SHP77 (cell line): ENCODE data around the gene CLEC12A.
"Not testable (repeated sequence)": the region's sequence is repeated elsewhere in the genome, so short reads cannot be mapped to it uniquely, and the experiment has no call there.

Experiments
- DNase-seq, 2 experiments: peaks; one replicate each; lab custom pipeline; 2025; lab: John Stamatoyannopoulos, UW

The CLEC12A gene

DNA sequence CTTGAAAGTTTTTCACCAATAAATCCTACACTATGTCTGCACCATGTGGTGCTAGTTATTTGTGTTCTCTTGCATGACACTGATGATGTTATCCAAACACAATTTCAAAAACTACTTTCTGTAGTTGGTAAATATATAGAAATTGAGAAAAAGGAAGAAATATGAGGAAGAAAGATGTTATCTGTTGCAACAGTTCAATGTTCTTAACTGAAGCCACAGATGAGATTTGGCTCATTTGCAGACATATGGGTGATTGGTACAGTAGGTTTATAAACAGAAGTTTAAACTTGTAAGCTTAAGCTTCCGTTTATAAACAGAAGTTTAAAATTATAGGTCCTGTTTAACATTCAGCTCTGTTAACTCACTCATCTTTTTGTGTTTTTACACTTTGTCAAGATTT, at the start of gene CLEC12A:
Gene CLEC12A (plus strand): TSS at position 229 of the 400 bp plus-strand sequence. CDS start 188 bp downstream, outside the sequence.
- DNase-seq: no peak

DNA sequence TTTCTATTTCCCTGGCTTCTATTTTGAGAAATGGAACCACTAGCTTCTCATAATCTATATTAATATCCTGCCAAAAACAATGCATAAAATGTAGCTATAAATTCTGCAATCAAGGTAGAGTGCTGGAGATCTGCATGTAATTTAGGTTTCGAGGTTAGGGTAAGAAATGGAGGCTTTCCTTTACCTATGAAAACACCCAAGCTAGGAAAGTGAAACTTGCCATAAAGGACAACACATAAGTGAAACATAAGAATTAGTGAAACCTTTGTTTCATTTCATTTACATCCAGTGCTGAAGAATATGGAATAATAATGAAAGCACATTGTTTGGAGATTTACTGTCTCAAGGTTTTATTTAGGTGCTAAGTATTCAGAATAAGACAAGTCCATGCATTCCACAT, 48.8 kb upstream of the CLEC12A start:
- DNase-seq: no peak

DNA sequence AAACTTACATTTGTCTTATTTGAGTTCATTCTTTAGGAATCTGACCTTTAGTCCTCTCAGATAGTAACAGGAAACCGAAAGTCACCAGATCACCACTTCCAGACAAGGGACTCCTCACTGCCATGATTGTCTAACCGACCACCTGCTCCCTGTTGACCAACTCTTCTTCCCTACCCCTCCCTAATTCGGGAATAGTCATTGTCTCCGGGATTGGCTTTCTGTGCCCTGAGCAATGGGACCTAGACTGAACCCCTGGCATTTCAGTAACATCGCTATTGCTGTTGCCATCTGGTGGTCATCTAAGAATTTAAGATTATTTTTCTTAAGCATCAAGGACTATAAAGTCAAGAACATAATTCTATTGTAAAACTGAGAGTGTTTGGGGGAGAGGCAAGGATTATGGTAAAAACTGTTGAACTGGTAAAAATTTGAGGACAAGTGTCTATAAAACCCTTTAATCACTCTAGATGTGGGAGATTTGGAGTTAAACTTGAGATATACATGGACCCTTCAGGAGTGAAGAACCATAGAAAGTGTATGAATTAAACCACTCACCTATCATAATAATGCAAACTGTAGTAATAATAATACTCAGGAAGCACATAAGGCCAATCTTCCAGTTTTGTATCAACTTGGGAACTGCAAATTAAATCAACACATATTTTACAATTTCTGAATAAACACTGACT, 45.4 kb upstream of the CLEC12A start:
- DNase-seq: peak in 1 of 2 experiments; percentile 13

DNA sequence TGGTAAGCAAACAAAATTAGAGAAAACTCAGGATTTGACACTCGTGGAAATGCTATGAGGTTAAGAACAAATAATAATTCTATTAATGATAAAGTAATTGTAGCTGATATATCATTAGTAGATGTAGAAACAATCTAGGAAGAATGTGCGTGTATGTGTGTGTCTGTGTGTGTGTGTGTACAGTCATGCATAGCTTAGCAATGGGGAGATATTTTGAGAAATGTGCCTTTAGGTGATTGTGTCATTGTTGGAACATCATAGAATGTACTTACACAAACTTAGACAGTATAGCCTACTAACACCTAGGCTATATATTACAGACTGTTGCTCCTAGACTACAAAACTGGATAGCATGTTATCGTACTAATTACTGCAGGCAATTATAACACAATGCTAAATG, 44.3 kb upstream of the CLEC12A start:
- no peak for DNase-seq

DNA sequence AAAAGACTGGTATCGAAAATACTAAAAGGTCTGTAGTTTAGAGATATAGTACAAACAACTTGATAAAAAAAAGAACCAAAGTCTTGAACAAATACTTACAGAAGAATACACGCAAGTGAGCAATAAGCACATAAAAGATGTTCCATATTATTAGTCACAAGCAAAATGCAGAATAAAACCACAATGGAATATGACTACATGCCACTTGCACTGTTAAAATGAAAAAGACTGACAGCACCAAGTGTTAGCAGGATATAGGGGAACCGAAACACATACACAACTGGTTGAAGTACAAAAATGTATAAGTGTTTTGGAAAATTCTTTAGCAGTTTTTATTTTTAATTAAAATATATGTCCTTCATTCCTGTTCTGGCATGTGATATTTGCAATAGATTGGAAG, 42.6 kb upstream of the CLEC12A start:
- no peak for DNase-seq

DNA sequence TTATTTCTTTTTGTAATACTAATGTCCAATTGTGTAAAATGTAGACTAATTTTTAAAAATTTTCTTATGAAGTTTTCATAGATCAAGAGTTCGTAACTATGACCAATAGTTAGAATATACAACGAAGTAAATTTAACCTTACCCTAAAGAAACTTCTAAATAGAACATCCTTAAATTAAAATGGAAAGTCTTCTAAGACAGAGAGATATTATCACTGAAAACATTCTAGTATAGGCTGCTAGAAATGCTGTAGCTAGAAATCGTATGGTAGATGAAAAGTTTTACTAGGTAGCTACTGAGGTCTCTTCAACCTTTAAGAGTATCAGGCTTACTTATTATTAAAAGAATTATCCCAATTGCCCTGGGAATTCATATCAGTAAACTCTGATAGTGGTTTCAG, 40.0 kb upstream of the CLEC12A start:
- no peak for DNase-seq

DNA sequence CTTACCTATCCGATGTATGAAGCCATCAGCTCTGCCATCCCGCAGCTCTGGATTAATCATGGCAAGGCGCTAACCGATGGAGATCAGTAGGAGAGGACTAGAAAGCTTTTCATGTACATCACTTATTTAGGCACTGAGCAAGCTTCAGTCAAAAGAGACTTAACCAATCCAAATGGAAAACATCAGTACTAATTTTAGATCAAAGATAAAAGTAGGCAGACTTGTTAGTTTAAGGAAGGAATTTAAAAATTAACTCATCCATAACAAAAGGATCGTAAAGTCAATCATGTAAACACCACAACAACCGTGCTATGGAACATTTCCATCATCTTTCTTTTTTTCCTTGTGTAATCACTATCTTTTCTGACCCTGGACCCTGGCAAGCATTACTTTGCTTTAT, 38.9 kb upstream of the CLEC12A start, which contains the start of gene CLEC2A:
Gene CLEC2A (minus strand): TSS at position 101 of the 400 bp plus-strand sequence. CDS start 41 bp downstream, at position 60.
- no peak for DNase-seq

DNA sequence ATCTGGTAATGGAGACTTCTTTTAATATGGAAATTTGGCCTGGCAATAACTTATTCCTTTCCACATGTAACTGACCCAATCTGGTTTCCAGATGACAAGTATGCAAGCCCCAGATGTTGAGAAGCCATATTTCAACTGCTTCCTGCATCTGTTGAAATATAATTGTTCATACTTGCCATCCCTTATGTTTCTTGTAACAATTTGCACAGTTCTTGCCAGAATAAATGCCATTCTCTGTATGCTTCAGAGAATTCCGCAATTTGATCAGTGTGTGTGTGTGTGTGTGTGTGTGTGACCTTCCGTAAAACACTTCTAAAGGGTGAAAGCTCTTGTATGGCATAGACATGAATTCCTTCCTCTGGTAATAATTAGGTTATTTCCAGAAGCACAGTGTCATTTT, 37.3 kb upstream of the CLEC12A start:
- DNase-seq: no peak

DNA sequence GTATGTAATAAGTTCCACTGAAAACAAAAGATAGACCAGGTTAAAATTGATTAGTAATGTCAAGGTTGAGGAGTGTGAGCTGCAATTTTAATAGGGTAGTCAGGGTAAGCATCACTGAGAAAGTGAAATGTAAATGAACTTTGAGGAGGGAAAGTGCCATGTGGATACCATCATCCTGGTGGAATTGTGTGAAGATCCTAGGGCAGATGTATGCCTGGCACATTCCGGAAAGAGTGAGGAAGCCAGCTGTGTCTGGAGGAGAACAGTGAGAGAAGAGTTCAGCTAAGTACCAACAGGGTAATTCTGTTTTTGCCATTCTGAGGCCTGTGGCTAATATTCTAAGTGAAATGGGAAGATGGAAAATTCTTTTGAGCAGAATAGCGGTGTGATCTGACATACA, 36.2 kb upstream of the CLEC12A start:
- DNase-seq: no peak

DNA sequence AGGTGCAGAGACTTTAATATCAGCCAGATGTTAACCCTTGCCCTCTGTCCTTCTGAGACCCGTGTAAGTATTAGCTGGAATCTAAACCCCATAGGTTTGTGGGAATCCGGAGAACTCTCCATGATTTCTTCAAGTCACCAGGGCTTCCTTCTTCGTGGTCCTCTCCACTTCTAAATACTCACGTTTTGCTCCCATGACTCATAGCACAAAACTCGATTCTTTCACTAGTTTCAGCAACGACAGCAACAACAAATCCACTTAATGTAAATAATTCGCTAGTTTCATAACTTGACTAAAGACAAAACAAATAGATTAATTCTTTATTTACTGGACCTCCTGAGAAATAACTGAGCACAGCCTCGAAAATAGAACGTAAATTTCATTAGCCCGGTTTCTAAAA, 34.6 kb upstream of the CLEC12A start:
- no peak for DNase-seq

DNA sequence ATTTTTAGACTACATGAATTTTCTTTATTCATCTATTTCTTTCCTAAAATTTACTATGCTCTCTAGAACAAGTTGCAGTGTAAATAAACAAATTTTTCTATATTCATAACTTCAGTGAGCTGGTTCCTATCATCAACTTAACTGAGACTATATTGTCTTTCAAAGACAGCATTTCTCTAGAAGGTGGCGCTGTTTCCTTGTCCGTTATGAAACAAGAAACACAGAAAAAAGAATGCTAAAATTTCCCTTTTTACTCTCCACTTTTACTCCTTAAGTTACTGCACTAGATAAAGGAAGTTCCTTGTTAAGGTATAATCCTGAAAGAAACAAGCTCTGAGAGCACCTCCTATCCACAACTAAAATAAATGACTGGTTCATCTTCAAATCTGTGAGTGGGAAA, 30.8 kb upstream of the CLEC12A start:
- DNase-seq: no peak

DNA sequence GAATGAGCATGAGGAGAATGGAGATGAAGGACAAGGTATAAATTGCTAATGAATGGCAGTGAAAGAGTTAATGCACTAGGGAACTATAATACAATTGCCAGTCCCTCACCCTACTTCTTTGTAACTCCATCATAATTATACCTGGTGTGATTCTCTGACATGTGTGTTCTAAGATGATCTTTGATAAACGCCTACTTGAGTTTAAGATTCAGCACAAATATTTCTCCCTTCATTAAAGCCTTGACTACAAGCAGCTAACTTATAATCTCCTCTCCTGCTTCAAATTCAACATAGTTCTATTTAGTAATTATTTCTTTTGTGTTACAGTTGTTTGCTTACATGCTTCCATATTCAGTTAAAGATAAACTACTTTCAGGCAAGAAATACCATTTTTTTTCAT, 29.4 kb upstream of the CLEC12A start:
- no peak for DNase-seq

DNA sequence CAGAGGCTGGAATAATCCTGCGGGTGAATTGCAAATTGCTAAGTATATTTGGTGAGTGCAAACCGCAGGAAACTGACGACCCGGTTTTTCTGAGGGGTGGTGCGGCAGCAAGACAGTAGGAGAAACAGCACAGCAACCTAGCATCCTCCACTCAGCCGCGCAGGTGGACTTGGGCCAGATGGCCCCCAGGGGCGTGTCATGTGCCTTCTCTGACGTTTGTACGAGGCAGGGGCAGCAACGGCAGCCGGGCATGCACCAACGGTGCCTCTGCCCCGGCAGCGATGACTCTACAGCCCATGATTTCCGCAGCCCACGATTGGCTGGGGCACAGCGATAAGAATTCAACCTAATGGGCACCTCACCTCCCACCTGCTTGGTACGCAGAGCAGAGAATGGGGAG, 28.0 kb upstream of the CLEC12A start:
- peak; percentile 14 to 48 for DNase-seq

DNA sequence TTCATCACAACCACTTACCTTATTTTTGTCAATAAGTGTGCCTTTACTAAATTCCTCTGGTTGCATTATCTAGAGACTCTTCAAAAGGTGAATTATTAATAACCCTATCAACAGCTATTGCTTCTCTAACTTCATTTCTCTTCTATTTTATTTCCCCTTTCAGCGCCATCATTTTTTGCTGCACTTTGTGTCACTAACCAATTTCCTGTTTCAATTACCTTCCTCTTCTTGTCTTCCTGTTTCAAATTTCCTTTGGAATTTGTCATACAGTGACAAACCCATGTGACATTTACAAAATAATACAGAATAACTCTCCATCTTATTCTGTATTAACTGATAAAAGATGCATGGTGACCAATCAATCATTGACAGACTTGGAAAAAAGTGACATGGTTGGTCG, 26.8 kb upstream of the CLEC12A start:
- no peak for DNase-seq

DNA sequence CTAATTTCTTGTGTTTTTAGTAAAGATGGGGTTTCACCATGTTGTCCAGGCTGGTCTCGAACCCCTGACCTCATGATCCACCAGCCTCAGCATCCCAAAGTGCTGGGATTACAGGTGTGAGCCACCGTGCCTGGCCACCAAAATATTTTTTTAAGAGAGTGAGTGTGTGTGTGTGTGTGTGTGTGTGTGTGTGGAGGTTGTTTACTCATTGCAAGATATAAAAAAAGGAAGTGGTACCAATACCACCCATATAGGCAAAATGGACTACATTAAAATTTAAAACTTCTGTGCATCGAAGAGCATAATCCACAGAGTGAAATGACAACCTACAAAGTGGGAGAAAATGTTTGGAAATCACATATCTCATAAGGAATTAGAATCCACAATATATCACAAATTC, 23.5 kb upstream of the CLEC12A start:
- no peak for DNase-seq

DNA sequence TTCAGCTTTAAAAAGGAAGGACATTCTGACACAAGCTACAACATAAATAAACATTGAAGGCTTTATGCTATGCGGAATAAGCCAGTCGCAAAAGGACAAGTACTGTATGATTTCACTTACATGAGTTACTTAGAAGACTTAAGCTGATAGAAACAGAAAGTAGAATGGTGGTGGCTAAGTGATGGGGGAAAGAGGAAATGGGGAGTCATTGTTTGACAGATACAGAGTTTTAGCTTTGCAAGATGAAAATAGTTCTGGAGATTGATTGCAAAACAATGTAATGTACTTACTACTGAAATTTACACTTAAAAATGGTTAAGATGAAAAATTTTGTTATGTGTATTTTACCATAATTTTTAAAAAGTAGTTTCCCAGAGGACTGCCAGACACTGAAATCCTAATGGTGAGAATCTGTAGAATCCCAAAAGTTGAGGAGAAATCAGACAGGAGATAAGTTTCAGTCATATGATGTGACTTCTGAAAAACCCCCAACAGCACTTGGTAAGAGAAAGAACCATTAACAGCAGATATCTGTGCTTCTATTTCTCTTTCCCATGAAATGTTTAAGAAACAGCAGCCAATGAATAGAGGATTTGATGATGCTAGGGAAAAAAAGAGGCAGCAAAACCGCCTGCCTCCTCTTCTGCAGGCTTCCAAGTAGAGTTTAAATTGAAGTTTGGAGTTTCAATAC, 22.5 kb upstream of the CLEC12A start:
- DNase-seq: no peak

DNA sequence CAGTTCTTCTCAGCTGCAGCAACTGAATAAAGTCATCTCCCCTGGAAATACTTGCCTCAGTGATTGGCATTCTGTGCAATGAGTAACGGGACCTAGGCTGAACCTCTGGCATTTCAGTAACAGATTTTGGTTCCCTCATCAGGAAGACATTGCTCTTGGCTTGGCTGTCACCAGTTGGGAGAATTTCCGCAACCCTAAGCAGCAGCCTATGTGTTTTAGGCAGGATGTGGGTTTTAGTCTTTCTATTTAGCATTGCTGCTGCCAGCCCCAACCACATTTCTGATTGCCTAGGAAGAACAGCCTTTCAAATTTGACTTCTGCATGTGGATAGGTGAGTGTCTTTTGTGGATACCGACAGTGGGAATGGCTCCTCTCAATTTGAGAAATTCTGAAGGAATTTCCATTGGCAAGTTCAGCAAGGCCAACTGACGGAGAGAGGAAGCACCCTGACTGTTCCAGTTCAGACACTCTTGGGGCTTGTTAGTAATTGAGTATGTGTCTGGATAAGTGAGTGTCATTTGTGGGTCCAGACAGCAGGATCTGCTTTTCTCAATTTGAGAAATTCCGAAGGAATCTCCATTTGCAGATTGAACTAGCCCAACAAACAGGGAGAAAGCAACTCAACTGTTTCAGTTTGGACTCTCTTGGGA, 20.1 kb upstream of the CLEC12A start:
- DNase-seq: no peak

DNA sequence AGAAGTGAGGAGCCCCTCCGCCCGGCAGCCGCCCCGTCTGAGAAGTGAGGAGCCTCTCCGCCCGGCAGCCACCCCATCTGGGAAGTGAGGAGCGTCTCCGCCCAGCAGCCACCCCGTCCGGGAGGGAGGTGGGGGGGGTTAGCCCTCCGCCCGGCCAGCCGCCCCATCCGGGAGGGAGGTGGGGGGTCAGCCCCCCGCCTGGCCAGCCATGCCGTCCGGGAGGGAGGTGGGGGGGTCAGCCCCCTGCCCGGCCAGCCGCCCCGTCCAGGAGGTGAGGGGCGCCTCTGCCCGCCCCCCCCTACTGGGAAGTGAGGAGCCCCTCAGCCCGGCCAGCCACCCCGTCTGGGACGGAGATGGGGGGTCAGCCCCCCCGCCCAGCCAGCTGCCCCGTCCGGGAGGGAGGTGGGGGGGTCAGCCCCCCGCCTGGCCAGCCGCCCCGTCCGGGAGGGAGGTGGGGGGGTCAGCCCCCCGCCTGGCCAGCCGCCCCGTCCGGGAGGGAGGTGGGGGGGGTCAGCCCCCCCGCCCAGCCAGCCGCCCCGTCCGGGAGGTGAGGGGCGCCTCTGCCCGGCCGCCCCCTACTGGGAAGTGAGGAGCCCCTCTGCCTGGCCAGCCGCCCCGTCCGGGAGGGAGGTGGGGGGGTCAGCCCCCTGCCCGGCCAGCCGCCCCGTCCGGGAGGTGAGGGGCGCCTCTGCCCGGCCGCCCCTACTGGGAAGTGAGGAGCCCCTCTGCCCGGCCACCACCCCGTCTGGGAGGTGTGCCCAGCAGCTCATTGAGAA, 18.1 kb upstream of the CLEC12A start:
- not testable (repeated sequence) for DNase-seq

DNA sequence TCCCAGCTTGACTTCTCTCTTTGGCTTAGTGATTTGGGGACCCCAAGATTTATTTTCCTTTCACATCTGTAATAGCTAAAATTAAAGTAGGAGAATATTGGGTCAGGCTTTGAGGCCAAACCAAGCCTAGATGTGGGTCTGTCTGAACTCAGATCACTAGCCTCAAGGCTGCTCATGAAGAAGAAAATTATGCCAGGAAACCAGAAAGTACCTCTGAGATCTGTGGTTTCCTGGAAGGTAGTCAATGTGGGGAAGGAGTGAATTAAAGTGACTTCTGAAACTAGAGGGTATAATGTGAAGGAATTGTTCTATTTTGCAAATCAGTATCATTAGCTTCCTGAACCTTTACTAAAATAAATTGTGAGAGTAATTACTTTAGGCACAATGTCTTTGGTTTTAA, 13.4 kb upstream of the CLEC12A start:
- DNase-seq: no peak

DNA sequence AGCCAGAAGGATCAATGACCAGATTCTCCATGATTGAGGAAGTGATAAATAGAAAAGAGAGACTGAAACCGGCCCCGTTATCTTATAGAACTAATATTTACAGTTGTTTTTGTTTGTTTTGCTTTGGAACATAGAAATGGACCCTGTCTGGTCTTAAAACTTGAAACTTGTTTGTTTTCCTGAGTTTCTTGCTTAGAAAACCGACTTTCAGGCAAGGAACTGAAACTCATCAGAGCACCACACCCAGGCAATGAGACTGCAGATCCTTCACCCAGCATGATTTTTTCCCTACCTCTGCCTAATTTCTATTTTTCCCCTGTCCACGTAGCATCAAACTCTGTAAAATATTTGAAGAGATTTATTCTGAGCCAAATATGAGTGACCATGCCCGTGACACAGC, 10.6 kb upstream of the CLEC12A start:
- DNase-seq: no peak

DNA sequence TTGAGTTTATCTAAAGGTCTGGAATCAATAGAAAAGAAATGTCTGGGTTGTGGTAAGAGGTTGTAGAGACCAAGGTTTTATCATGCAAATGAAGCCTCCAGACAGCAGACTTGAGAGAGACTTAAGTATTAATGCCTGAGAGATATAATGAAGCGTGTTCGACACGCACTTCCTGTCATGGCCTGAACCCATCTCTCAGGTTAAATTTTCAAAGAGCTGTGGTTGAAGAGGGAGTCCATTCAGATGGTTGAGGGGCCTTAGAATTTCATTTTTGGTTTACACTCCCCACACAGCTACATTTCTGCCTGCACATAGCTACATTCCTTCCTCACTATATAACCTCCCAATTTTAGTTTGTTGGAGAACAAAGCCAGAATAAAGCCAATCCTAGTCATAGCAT, 10.1 kb upstream of the CLEC12A start:
- no peak for DNase-seq

DNA sequence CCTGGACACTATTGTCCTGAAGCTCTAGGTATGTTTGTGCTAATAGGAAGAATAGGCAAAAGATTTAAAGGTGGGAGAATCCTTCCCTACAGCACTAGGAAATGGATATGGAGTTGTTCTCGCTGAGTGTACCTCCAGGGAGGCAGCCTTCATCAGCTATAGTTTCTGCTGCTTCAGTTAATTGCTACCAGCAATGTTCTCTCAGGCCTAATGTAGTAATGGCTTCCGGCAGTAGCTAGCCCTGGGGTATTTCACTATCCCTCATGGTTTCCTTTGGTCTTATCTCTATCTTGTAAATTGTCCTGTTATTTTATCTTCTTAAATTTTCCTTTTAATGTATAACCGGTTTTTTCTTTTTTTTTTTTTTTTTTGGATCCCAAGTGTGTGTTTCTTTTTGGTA, 9.3 kb upstream of the CLEC12A start:
- DNase-seq: no peak
